NCI-H1417 (cell line): Measurements from ENCODE around the gene KIRREL3.

Experiments
- DNase-seq, 3 experiments: peaks; one replicate each; lab custom pipeline; 2025; lab: John Stamatoyannopoulos, UW

KIRREL3 gene

DNA sequence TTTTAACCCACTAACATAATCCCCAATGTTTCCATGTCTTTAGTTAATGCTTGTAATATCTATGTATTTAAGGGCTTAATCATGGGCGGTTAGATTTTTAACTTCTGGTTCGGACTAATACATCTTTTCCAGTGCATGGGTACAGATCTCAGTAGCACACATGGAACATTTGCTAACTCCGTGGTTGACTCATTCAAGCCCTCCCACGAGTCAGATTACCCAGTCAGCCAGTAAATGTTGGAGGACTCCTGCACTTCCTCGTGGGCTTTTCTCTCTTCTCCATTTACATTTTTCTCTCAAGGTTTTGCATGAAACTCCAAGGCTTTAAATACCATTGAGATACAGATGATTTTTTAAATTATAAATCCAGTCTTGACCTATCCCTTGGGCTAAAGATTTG, 331.2 kb downstream of the KIRREL3 start:
- no peak for DNase-seq

DNA sequence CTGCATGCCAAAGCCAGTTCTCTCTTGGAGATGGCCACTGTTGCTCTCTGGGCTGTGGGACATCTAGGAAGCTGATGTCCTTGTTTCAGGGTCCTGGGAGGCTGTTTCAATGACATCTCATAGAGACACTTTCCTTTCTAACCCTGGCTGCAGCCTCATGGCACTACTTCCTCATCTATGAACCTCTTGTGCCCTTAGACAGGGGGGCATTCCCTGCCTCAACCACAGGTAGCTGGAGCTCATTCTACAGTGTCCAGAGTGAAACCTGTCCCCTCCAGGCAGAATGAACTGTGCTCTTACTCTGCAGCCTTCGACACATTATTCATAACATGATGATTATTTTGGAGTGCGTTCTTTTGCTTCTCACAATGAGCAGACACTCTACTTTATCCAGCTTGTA, 335.9 kb downstream of the KIRREL3 start:
- DNase-seq, result no peak

DNA sequence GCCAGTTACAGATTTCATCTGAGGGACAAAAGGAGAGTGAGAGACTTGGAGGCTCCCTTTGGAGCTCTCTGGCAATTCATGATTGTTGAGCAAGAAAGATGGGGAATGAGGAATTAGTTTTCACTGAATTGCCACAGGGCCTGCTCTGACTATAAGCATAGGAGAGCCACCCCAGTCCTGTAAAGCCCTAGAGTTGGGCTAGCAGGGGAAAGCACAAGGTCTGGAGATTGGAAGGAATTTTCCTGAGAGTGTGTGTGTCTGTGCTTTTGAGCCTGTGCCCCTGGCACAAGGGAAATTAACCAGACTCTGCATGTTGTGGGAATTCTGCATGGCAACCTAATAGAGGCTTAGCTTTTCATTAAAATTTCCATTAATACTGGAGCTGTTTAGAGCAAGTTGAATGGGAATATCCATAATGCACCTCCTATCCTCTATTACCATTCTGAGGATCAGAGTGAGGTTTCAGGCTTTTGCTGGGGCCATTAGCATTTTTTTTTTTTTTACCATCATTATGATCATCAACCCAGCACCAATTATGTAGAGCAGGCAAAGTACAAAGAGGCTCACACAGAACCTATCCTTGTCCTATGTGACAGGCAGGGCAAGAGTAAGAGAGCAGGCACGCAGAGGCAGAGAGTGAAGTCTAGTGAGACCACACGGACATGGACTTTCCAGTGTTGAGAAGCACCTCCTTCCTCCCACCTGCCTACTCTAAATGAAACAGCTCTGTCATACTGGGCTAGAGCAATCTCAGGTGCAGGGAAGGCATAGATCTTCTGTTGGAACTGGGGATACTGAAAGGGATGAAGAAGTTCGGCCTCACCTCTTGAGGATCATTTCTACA, 336.6 kb downstream of the KIRREL3 start:
- DNase-seq, result no peak

DNA sequence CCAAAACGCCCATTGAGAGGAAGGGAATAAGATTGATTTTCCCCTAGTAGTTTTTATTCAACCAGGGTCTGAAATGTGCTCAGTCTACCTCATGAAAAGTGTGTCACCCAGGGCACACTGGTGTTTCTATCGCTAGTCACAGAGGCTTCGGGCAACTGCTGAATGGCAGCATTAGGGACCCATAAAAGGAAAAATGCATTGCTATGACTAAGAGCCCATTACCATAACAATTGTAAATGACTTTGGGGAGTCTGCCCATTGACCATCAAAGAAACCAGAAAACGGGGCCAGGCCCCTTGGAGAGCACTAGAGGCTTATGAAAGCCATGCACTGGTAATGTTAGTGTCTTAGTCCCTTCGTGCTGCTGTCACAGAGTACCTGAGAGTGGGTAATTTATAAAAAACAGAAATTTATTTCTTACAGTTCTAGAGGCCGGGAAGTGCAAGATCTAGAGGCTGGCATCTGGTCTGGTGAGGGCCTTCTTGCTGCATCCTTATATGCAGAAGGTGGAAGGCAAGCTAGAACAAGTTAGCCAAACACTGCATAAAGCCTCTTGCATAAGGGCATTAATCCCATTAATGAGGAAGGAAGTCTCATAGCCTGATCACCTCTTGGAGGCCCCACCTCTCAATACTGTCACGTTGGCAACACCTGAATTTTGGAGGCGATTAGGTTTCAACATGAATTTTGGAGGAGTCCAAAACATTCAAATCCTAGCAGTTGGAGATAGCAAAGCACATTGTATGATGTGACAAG, 338.4 kb downstream of the KIRREL3 start:
- DNase-seq, result no peak

DNA sequence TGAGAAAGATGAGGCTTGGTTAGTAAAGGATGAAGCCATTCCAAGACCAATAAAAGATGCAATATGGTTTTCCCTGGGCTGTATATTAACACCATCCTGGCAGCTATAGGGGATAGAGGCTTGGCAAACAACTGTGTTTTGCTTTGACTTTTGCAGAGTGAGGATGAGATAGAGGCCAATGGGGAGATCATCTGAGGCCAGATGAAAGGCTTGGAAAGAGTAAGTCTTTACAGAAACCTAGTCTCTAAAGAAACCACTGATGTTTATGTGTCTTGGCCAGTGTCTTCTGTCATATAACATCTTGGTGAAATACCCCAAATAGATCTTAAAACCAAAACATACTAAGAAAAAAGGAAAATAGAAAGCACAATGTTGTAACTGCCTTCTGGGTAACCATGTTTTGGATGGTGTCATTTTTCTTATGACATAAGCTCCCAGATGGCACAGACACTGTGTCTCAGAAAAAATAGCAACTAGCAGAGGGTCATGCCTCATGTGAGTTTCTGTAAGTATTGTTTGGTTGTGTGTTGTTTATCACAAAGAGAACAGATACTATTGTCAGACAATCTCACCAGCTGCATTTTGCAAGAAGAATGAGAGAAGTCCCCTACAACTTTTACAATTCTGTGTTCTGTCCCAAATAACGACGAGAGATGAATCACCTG, 339.7 kb downstream of the KIRREL3 start:
- DNase-seq, result no peak

DNA sequence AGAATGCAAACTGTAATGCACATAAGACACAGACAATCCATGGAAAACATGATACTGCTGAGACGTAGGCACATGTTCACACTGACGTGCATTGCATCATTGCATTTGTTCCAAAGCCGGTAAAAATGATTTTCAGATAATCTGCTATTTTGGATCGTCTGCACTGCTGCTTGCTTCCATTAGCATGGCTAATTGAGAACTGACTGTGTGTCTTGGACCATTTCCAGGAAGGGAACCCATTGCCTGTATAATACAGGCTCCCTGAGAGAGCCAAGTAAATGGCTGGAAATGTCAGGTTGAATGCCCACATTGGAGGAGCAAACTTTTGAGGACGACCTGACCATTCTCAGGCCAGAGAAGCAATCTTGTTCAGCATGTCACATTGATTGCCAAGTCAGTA, 340.2 kb downstream of the KIRREL3 start:
- DNase-seq, result peak in 1 of 3 experiments; percentile 11

DNA sequence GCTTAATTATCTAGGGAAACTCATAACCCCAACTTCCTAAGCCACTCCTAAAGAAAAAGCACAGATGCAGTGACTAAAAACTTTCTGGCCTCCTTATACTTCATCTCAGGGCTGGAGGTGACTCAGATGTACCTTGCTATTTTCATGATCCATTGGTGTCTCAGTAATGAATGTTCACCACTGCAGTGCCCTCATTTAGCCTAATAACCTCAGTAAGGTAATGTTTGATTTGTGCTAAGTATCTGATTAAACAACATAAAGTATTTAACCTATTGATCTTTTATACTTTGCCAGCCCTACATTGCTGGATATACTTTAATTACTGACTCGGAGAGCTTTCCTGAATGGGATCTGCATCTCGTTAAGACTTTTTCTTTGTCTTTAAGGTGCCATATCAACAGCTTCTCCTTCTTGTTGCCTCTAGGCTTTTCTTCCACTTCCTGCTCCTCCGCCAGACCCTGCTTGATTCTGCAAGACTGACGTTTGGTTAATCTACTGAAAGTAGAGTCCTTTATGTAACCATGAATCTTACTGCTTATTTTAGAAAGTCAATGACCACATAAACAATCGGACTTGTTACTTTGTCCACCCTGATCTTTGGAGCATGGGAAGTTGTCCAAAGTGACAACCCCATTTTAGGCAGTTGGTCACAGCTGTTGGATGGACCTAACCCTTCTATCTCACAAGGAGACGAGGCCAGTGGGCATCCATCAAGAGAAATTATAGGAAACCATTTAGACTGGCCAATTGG, 342.1 kb downstream of the KIRREL3 start:
- no peak for DNase-seq

DNA sequence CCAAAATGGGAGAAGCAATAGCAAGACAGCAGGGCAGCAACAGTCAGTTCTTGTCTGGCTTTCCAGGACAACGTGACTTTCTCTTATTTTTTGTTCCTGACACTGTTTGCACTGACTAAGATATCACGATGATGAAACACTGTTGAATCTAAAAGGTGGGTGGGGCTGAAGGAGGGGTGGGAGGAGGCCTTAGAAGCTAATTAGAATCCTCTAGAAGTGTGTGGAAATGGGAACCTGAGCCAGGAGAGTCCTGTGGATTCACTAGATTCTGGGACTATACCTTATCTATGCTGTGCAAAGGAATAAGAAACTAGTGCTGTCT, 344.8 kb downstream of the KIRREL3 start:
- DNase-seq, result peak in 1 of 3 experiments; percentile 18

DNA sequence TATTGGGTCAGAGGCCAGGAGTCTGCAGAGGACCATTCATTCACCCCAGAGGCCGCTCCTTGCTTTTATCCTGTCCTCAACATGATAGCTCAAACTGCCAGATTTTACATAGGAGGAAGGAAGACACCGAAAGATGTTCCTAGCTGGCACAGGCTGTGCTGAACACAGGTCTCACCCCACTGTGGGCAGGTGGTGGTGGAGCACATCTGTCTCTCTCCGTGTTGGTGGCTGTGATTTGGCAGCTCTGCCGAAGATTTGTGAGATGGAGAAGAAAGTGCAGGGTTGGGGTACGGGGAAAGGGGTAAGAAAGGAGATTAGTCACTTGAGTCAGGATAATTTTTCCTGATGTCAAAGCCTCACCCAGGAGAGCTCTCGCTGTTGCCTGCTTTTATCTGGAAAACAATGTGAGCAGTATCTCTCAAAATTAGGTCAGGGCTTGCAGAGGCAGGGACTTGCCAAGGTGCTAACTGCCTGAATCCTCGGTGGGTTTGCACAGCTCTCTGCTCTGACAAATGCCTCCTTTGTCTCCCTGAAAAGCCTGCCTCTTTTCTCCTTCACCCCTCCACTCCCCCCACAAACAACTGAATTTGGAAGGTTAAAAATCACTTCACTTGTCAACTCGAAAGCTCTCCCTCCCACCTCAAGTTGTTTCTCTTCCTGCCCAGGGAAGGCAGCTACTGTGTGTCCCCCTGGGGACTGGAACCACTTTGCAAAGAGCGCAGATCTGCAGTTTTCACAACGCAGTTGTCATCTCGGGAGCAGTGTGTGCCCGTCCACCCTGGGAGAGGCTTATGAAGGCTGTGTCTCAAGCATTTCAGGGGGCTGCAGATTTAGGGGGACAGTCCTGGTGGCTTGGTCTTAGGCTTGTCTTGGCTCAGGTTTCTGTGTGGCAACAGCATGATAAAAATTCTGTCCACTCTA, 345.4 kb downstream of the KIRREL3 start:
- DNase-seq, result peak in 1 of 3 experiments; percentile 70

DNA sequence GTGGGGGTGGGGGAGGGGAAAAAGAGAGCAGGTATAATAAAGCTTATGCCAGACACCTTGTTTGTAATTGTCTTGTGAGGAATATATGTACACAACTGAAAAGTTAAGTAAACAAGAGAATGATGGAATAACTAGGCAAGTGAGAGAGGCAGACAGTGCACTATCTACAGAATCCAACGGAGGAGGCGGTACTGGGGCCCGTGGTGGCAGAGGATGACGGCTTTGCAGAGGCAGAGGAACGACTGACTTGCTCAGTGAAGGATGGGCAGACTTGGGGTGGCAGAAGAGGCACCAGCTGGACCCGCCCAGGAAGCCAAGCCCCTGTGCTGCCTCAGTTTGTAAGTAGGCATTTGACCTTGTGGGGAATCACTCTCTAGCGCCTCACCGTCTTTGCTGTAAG, 347.5 kb downstream of the KIRREL3 start:
- DNase-seq, result peak in 1 of 3 experiments; percentile 31

DNA sequence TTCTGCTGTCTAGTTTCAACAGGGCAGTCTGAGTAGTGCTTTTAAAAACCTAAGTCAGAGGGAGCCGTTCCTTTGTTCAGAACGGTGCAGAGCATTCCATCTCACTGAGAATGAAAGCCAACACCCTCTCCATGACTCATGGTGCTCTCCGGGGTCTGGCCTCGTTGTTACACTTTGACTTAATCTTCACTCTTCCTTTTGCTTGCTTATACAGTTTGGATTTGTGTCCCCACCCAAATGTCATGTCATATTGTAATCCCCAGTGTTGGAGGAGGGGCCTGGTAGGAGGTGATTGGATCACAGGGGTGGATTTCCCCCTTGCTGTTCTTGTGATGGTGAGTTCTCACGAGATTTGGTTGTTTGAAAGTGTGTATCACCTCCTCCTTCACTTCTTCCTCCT, 352.8 kb downstream of the KIRREL3 start:
- no peak for DNase-seq

DNA sequence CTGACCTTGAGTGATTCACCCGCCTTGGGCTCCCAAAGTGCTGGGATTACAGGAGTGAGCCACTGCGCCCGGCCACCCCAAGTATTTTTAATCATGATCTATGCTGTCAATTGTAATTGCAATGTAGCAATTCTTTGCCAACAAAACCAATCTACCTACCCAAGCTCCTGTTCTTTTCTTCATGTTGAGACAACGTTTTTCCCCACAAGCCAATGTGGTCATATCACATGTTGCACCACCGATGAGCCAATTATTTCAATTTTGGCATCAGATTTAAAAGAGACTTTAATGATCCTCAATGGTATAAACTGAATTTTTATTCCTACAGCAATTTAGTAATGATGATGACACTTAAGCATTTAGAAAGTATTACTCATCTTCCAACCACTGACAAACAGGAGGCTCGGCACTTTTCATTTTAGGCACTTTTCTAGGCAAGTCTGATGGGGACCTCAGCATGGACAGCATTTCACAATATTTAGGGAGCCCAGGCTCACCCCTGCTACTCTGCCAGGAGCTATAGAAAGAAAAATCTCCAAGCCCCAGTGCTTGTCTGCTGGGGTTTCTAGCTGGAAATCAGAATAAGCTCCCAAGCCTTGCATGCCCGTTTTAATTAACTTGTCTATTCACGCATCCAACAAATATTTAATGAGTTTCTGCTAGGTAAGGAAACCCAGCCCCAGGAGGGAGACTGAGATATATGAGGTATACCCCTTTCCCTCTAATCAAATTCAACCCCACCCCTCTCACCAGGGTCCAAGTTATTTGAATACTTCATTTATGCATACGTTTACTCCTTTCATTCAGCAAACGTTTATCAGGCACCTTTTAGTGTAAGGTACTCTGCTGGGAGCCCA, 353.6 kb downstream of the KIRREL3 start:
- DNase-seq, result no peak

DNA sequence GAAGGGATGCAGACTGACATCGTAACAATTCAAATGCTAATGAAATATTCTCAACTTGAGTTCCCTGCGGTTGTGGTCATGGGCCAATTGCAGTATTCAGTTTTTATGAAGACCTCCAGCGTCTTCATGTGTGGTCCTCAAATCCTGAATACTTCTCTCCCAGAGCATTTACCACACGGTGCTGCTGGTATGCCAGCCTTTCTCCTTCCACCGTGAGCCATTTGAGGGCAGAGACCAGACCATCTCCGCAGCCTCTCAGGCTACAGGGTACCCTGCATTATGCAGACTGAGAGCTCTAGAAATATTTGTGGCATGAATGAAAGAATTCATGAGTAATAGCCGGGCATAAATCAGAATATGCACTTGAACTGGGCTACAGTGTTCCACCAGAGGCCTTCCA, 355.4 kb downstream of the KIRREL3 start:
- no peak for DNase-seq

DNA sequence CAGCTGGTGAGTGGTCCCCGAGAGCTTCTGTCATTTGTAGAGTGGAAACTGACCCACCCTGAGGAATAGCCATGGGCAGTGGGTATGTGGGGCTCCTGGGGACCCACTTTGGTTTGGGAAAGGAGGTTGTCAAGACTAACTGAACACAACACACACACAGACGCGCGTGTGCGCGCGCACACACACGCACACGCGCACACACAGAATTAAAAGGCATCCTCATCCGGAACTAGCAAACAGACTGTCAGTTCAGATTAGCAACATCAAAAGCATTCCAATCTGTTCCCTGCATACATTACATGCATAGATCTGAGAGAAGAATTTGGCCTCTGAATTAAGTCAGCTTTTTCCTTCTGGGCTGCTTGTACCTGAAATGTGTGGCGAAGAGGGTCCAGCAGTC, 360.4 kb downstream of the KIRREL3 start:
- DNase-seq, result no peak

DNA sequence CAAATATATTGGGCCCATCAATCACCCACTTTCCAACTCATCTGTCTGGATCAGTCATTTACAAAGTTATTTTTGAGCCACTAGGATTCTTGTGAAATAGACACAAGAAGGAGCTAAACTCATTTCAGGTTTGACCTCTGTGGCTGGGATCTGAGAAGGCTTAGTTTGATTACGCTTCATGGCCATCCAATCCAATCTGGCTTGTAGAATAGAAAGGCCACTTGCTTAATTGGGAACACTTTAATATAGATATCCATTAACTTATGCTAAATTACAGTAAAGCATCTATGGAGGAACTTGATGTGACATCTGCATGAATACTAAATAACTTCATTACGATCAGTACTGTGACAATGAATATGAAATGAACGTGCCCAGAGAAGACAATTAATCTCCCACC, 360.9 kb downstream of the KIRREL3 start:
- no peak for DNase-seq

DNA sequence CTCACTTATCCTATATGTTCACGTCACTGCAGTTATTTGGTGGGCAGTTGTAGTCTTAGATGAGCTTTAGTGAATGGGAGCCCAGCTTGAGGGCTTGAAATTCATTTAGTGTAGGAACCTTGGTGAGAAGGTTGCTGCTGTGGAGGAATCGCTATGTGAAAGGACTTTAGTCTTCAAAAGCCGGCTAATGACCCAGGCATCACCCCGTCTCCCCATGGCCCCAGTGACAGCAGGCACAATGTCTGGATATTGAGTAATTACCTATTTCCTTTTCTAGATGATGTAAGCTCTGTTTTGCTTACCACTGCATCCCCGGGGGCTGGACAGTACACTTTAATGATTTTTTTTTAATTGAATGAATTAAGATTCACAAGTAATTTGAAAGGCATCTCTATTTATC, 361.9 kb downstream of the KIRREL3 start:
- peak in 1 of 3 experiments; percentile 10 for DNase-seq

DNA sequence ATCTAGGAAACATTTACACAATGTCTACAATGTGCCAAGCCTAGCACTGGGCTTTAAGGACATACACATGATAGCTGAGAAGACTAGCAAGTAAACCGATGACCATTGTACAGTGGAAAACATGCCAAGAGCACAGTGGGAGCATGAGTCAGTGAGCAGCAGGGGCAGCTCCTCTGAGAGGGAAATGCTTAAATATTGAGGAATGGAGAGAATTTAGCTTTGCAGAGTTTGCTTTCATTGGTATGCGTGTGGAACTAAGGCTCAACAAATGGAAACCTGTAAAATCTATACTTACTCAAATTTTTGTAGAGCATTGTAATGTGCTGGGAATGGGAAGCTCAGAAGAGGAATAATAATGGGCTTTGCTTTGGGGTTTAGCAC, 362.8 kb downstream of the KIRREL3 start:
- no peak for DNase-seq

DNA sequence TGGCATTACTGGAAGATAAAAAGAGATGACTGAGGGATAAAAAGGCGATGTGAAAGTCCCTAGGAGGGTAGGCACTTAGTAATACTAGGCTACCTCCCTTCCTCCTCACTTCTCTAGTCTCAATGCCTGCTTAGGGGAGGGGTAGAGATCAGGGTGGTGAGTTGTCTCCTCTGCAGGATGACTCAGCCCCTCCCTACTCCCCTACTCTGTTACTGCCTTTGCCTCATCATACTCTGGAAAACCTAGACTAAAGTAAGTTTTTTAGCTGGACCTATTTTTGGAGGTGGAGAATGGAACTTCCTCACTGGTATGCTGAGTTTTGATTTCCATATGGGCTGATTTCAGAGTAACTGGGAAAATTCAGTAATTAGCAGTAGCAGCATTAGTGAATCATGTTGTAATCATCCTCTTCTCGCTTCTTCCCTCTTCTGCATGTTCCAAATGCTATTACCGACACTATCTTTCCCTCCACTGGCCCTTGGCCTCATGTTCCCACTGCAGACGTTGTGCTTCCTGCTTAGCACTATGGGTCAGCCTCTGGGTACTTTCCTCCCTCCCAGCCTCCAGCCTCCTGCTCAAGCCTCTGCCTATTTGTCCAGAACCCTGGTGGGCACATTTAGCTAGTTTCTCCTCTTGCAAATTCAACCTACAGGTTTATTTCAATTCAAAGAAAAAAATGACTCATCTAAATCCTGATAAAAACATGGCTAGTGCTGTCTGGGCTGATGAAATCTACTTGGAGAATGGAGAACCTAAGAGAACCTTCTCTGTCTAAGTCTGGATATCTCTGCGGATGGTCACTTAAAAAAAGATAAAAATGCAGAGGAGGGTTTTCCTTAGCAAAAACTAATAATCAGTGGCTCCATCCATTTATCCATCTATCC, 363.4 kb downstream of the KIRREL3 start:
- DNase-seq, result no peak

DNA sequence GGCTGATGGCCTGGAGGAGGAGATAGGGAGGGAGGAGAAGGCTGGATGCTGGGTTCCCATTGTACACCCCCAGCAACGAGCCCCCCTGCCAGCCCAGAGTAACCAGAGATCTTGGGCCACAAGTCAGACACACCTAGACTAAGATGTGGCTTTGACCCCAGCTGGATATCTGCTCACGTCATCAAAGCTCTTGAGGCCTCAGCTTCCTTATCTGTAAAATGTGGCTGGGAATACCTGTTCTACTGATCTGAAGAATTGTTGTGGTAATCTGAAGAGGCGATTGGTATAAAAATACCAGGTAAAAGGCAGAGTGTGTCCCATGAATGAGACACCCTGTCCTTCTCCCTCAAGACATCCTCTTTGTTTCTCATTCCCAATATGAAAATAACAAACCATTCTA, 365.1 kb downstream of the KIRREL3 start:
- no peak for DNase-seq
